Epithelial cell of proximal tubule (primary cell): ENCODE measurements around the gene BABAM2. TPM values are rescaled to one million over a fixed set of nuclear protein-coding genes. Genes with fewer than 3 reads are reported as not detected.

ENCODE experiments used
- DNase-seq: peaks from one replicate; pipeline ENCODE4 v3.0.0-alpha.2; 2011; ENCODE audit warnings: low read depth
- H3K4me3 ChIP-seq: 2 replicates; pipeline ENCODE4 v1.5.1; 2011; ENCODE audit warnings: low read depth, mild to moderate bottlenecking, low read length
- total RNA-seq: library from RNA; depleted of rRNA; stranded (reverse); fragments of >200 nt; gene quantifications from 2 replicates; pipeline ENCODE4 v1.2.3, GENCODE V29; 2015
- TF ChIP-seq, protein P1 (sequence below): conservative IDR thresholded peaks from 2 replicates; pipeline ENCODE4 v1.5.1; 2012; ENCODE audit warnings: low read depth, mild to moderate bottlenecking, low read length

BABAM2 gene
- total RNA-seq, 1 donor from 2014 or later = 23.6 TPM

DNA sequence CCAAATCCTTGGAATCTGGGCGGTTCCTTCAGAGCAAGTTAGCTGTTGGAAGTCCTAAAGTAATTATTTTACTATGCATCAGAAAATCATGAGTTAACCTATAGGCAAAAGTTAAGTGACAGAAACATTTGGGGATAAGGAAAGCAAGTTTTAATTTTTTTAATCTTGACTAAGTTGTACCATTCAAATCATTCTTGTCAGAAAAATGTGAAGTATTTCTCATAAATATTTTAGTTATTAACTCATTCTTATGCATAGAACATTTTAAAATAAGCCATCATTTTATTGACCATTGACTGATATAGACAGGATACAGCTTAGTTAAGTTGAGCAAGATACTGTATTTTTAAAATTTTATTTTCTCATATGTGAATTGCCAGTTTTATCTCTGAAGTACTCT is 403.9 kb downstream of the BABAM2 start:
- TF ChIP-seq, protein P1, sequence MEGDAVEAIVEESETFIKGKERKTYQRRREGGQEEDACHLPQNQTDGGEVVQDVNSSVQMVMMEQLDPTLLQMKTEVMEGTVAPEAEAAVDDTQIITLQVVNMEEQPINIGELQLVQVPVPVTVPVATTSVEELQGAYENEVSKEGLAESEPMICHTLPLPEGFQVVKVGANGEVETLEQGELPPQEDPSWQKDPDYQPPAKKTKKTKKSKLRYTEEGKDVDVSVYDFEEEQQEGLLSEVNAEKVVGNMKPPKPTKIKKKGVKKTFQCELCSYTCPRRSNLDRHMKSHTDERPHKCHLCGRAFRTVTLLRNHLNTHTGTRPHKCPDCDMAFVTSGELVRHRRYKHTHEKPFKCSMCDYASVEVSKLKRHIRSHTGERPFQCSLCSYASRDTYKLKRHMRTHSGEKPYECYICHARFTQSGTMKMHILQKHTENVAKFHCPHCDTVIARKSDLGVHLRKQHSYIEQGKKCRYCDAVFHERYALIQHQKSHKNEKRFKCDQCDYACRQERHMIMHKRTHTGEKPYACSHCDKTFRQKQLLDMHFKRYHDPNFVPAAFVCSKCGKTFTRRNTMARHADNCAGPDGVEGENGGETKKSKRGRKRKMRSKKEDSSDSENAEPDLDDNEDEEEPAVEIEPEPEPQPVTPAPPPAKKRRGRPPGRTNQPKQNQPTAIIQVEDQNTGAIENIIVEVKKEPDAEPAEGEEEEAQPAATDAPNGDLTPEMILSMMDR = no peak
- DNase-seq = no peak
- no peak overlapping the region for H3K4me3 ChIP-seq

DNA sequence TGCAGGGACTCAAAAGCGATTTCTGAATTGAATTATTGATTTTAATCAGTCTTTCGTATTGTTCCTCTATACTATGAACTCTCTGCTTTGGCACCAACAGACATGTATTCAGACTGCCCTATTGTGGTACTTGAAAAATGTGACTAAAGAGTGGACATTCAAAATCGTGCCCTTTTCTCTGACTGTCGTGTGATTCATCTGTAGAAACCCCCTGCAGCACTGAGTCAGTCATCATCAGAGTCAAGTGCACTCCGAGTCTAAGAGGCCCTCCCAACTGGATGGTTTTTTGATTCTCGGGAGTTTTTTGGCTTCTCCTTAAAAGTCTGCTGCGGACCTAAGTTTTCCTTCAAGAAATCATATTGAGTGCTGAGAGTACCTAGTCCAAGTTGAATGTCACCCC is 405.7 kb downstream of the BABAM2 start:
- TF ChIP-seq, protein P1 = no peak
- no peak overlapping the region for H3K4me3 ChIP-seq
- peak; percentile 41 for DNase-seq

DNA sequence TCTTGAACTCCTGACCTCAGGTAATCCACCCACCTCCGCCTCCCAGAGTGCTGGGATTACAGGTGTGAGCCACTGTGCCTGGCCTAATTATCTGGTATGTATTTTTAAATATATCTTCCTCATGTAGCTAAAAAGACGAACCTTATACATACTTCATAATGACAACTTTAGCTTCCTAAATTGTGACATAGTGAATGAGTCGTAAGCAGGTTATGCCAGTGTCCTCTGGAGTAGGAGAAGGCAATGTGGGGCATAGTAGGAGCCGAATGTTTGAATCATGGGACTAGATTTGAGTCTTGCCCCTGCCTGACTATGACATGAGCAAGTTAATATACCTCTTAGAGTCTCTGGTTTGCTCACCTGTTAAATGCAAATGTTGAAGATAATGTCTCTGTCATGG is 406.4 kb downstream of the BABAM2 start:
- no peak for DNase-seq
- TF ChIP-seq, protein P1 = no peak
- no peak overlapping the region for H3K4me3 ChIP-seq

DNA sequence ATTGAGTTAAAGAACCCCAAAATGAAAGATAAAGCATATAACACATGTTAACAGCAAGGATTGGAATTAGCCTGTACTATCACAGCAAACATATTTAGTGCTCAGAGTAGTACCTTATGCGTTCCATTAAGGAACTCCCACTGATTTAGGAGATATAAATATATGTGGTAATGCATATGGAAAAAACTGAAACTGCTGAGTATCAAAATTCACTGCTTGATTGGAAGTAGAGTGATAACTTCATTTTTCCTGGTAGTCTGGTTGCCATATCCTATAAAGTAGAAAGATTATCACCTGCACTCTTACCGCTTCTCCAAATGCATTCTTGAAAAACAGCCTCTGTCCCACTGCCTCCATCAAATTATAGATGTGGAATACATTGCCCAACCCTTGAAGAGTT is 407.0 kb downstream of the BABAM2 start:
- TF ChIP-seq, protein P1 = no peak
- DNase-seq = no peak
- no peak overlapping the region for H3K4me3 ChIP-seq

DNA sequence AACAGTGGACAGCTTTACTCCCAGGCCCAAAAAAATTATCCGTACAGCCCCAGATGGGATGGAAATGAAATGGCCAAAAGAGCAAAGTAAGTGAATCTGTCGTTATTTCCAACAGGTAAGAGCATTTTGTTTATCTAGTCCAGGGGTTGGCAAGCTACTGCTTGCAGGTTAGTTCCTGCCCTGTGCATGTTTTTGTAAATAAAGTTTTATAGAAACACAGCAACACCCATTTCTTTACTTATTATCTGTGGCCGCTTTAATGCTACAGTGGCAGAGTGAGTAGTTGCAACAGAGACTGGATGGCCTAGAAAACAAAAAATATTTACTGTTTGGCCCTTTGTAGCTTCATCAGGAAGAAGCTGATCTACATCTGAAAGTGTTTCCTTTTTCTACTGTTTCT is 407.9 kb downstream of the BABAM2 start:
- no peak overlapping the region for H3K4me3 ChIP-seq
- TF ChIP-seq, protein P1 = no peak
- DNase-seq = no peak

DNA sequence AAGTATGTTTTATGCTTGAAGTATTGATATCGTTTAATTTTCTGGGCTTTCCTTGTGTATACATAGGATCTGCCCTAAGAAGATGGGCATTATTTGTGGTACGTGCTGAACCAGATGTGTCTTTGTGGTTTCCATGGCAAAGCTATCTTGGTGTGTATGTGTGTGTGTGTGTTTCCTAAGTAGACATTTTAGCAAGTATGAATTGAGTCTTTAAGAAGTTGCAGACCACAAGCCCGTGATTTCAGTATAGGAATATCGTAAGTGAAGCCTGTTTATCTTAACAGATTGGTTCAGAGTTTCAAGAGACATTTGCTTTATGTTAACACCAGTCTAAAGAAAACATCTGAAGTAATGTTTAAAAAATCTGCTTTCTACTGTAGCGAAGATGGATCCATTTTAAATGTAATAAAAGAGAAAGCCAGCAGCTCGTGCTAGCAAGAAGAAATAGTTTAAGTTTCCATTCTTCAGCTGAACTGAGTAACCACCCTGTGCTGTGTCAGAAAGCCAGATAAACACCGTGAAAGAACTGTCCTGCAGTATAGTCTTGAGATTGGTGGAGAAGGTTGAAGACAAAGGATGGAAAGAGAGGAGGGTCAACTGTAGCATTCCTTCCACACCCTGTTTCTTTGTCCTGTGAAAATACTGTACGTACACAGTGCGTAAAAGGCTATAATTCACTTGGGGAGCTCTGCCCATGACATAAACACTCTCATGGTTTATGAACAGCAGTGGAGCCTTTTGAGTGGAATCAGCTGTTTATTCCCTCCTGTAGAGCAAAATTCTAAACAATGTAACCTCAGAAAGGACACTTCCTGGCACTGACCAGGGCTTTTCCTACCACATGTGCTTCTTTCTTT is 410.2 kb downstream of the BABAM2 start:
- TF ChIP-seq, protein P1 = no peak
- H3K4me3 ChIP-seq = no peak overlapping the region
- no peak for DNase-seq

DNA sequence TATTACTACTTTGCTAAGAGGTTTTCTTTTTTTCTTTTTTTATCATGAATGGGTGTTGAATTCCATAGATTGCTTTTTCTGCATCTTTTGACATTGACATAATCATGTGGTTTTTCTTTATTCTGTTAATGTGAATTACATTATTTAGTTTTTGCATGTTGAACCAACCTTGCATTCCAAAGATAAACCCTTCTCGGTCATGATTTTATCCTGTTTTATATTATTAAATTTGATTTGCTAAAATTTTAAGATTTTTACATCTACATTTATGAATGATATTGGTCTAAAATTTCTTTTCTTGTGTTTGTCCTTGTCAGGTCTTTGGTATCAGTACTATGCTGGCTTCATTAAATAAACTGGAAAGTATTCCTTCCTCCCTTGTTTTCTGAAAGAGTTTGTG is 414.7 kb downstream of the BABAM2 start:
- DNase-seq = no peak
- H3K4me3 ChIP-seq = no peak overlapping the region
- TF ChIP-seq, protein P1 = no peak
